H1 (cell line): ENCODE measurements around the gene LBX1.

Experiments used
- CHD7 ChIP-seq: fragments of 300-600 bp; sonication (generic); IDR thresholded peaks from 2 replicates; pipeline ENCODE4 v1.7.1; 2012; ENCODE audit warnings: low read length, moderate library complexity, mild to moderate bottlenecking, inconsistent platforms; ENCODE audit not compliant: insufficient replicate concordance
- CTCF ChIP-seq, 3 experiments: IDR thresholded peaks; 1 replicate in 2 of 3; 2 replicates in 1 of 3; pipeline versions ENCODE4 v1.5.1 to v1.6.1; 2011; ENCODE audit warnings: low read length in 3 of 3, mild to moderate bottlenecking in 3 of 3, inconsistent platforms in 2 of 3, low read depth in 1 of 3, moderate library complexity in 1 of 3; ENCODE audit not compliant: insufficient read depth in 1 of 3; ENCODE audit errors: control extremely low read depth in 1 of 3
- FOSL1 ChIP-seq: IDR thresholded peaks from 2 replicates; pipeline ENCODE4 v1.6.1; 2011; ENCODE audit warnings: mild to moderate bottlenecking, low read depth, low read length, moderate library complexity; ENCODE audit not compliant: insufficient read depth
- GABPA ChIP-seq: IDR thresholded peaks from 2 replicates; pipeline ENCODE4 v1.6.1; 2011; ENCODE audit warnings: mild to moderate bottlenecking, low read length, moderate library complexity, borderline replicate concordance; ENCODE audit not compliant: insufficient read depth
- HDAC6 ChIP-seq: IDR thresholded peaks from one replicate; pipeline ENCODE4 v1.7.1; 2012; ENCODE audit warnings: low read depth, mild to moderate bottlenecking, inconsistent platforms, low read length, moderate library complexity
- JUN ChIP-seq: IDR thresholded peaks from 2 replicates; pipeline ENCODE4 v1.6.1; 2011; ENCODE audit warnings: low read depth, mild to moderate bottlenecking, improper control_type of control experiment, low read length
- MAX ChIP-seq: IDR thresholded peaks from 2 replicates; pipeline ENCODE4 v1.6.1; 2012; ENCODE audit warnings: inconsistent platforms
- POLR2AphosphoS5 ChIP-seq: IDR thresholded peaks from 2 replicates; pipeline ENCODE4 v1.6.1; 2011; ENCODE audit warnings: low read depth, low read length
- SIN3A ChIP-seq, 2 experiments: IDR thresholded peaks in 1 of 2; conservative IDR thresholded peaks in 1 of 2; 2 replicates each; pipeline ENCODE4 v1.6.1; 2011 to 2012; ENCODE audit warnings: low read length in 2 of 2, improper control_type of control experiment in 1 of 2, low read depth in 1 of 2, mild to moderate bottlenecking in 1 of 2
- TEAD4 ChIP-seq: IDR thresholded peaks from 2 replicates; pipeline ENCODE4 v1.6.1; 2012; ENCODE audit warnings: low read depth, low read length, inconsistent platforms, mixed read lengths
- ZNF274 ChIP-seq: IDR thresholded peaks from 2 replicates; pipeline ENCODE4 v1.7.0; 2012; ENCODE audit warnings: low read length, borderline replicate concordance; ENCODE audit errors: extremely low read depth

- TF ChIP-seq TEAD4 (no peak), CHD7 (no peak), SIN3A (conservative IDR thresholded peaks at IDR 0.05 in 1 of 2, IDR thresholded peaks at IDR 0.05 in 1 of 2; ENCODE audit: low read depth in 1 of 2, low read length in 2 of 2) (no peak), ZNF274 (no peak), FOSL1 (no peak), CTCF (IDR thresholded peaks at IDR 0.05; ENCODE audit: control extremely low read depth in 1 of 3, insufficient read depth in 1 of 3, low read depth in 1 of 3, low read length in 3 of 3) (no peak), POLR2AphosphoS5 (no peak), MAX (no peak), JUN (no peak), HDAC6 (no peak), GABPA (no peak)
Measured at GRCh38 chr10:101221549-101221948, 7.7 kb downstream of the LBX1 start.
